D721Med (cell line): Measurements from ENCODE around the gene TSPYL4.

Experiments
- DNase-seq: peaks from one replicate; pipeline ENCODE4 v3.0.0; 2011; ENCODE audit warnings: low spot score; ENCODE audit not compliant: insufficient read length
- FAIRE-seq: peaks from 2 replicates; lab custom pipeline; 2011; peaks lifted over from hg19 to GRCh38; lab: Jason Lieb, UNC
- CTCF ChIP-seq: IDR thresholded peaks from 2 replicates; pipeline ENCODE4 v1.5.1; 2012; ENCODE audit warnings: mild to moderate bottlenecking, control low read depth; ENCODE audit not compliant: insufficient read depth; ENCODE audit errors: missing control alignments

The TSPYL4 gene

GRCh38 chr6:116201538-116201937 lies 52.3 kb downstream of the TSPYL4 start:
- FAIRE-seq (no peak), DNase-seq (no peak)
- no peak for TF ChIP-seq CTCF

- DNase-seq = no peak
- no peak for FAIRE-seq
- TF ChIP-seq CTCF = no peak
Measured at GRCh38 chr6:116200619-116201249, 53.1 kb downstream of the TSPYL4 start.
